K562 (cell line): ENCODE results near the gene PSMC2. TPM values are rescaled to one million over a fixed set of nuclear protein-coding genes. Genes with fewer than 3 reads are reported as not detected.

Experiments
- ATAC-seq: fragments of 200-7000 bp; cut with Tn5 transposase; 3 replicates; pipeline ENCODE4 v1.9.1; 2020; ENCODE audit warnings: moderate library complexity
- BruUV-seq: library from RNA; stranded (reverse); fragments of 400-500 nt; replicated peaks from 2 replicates; lab custom pipeline; 2021; lab: Mats Ljungman, UMichigan
- CTCF ChIA-PET: fragments of 300-600 bp; formaldehyde crosslinking; extraction: SDS; loops from one replicate; lab custom pipeline; 2021; ENCODE audit warnings: low intra/inter-chr PET ratio; lab: Yijun Ruan, JAX
- POLR2A ChIA-PET: fragments of 300-600, 350-650 bp; sonication (Branson Sonifier 250); formaldehyde crosslinking; extraction: SDS; loops from one replicate; lab custom pipeline; 2021; ENCODE audit warnings: antibody characterized with exemption, inconsistent platforms; lab: Yijun Ruan, JAX
- DNase-seq, 4 experiments: peaks; one replicate each; pipeline versions ENCODE4 v3.0.0 to v3.0.0-alpha.2; 2011 to 2018; ENCODE audit warnings: low spot score in 3 of 4, mixed read lengths in 3 of 4; ENCODE audit errors: extremely low read depth in 1 of 4
- FAIRE-seq: peaks from 2 replicates; lab custom pipeline; 2011; peaks lifted over from hg19 to GRCh38; lab: Jason Lieb, UNC
- H2AFZ ChIP-seq: 2 replicates; pipeline ENCODE4 v1.6.0; 2011; ENCODE audit warnings: low read depth, low read length, control low read depth, inconsistent platforms
- H3K27ac ChIP-seq: fragments of 200-600 bp; 3 replicates; pipeline ENCODE4 v1.8.0; 2011; ENCODE audit warnings: low read depth, mild to moderate bottlenecking, control low read depth, inconsistent platforms, low read length, moderate library complexity, mixed read lengths; ENCODE audit errors: extremely low read depth
- H3K27me3 ChIP-seq, 2 experiments: fragments of 300-600 bp in 1 of 2; 2 replicates in 1 of 2; 3 replicates in 1 of 2; pipeline versions ENCODE4 v1.6.0 to v1.8.0; 2011; ENCODE audit warnings: inconsistent platforms in 2 of 2, low read length in 2 of 2, mild to moderate bottlenecking in 1 of 2, mixed read lengths in 1 of 2, moderate library complexity in 1 of 2; ENCODE audit not compliant: control insufficient read depth in 2 of 2, insufficient read depth in 2 of 2
- H3K36me3 ChIP-seq: fragments of 300-600 bp; 3 replicates; pipeline ENCODE4 v1.8.0; 2011; ENCODE audit warnings: mild to moderate bottlenecking, low read length, inconsistent platforms; ENCODE audit not compliant: control insufficient read depth, insufficient read depth
- H3K4me1 ChIP-seq, 2 experiments: fragments of 200-600 bp in 1 of 2; replicated peaks in 1 of 2; 2 replicates in 1 of 2; 3 replicates in 1 of 2; pipeline versions ENCODE4 v1.5.1 to v1.8.0; 2011; ENCODE audit warnings: inconsistent platforms in 2 of 2, low read length in 2 of 2, mild to moderate bottlenecking in 1 of 2, mixed read lengths in 1 of 2, moderate library complexity in 1 of 2; ENCODE audit not compliant: control insufficient read depth in 2 of 2, insufficient read depth in 2 of 2
- H3K4me2 ChIP-seq: 2 replicates; pipeline ENCODE4 v1.6.1; 2011; ENCODE audit warnings: low read length, control low read depth, inconsistent platforms, mixed read lengths; ENCODE audit not compliant: insufficient read depth
- H3K4me3 ChIP-seq: fragments of 200-600 bp; sonication (generic), shearing (Covaris generic); 2 replicates; pipeline ENCODE4 v1.5.1; 2016; ENCODE audit warnings: control low read depth, inconsistent platforms
- H3K79me2 ChIP-seq: fragments of 200-600 bp; 3 replicates; pipeline ENCODE4 v1.8.0; 2011; ENCODE audit warnings: low read length, inconsistent platforms; ENCODE audit not compliant: control insufficient read depth, insufficient read depth
- H3K9ac ChIP-seq, 2 experiments: 2 replicates each; pipeline versions ENCODE4 v1.6.0 to v1.6.1; 2011; ENCODE audit warnings: low read depth in 2 of 2, low read length in 2 of 2, control low read depth in 1 of 2, inconsistent platforms in 1 of 2, mild to moderate bottlenecking in 1 of 2, mixed read lengths in 1 of 2; ENCODE audit not compliant: insufficient read depth in 1 of 2
- H3K9me1 ChIP-seq: one replicate; pipeline ENCODE4 v1.6.0; 2011; ENCODE audit warnings: inconsistent platforms, mild to moderate bottlenecking, low read length, moderate library complexity; ENCODE audit not compliant: control insufficient read depth, insufficient read depth
- H3K9me3 ChIP-seq: replicated peaks from 2 replicates; pipeline ENCODE4 v1.5.1; 2011; ENCODE audit warnings: low read depth, low read length, inconsistent platforms; ENCODE audit not compliant: control insufficient read depth, insufficient read depth
- H4K20me1 ChIP-seq: replicated peaks from 2 replicates; pipeline ENCODE4 v1.6.1; 2011; ENCODE audit warnings: low read length, inconsistent platforms, mixed read lengths; ENCODE audit not compliant: control insufficient read depth, insufficient read depth
- GTF2A2 ChIP-seq: IDR thresholded peaks from 2 replicates; pipeline ENCODE4 v1.6.1; 2016; ENCODE audit warnings: mild to moderate bottlenecking, missing genetic modification characterization, missing compliant biosample characterization
- MLLT1 ChIP-seq, 2 experiments: fragments of 450-650 bp; IDR thresholded peaks; 2 replicates each; pipeline ENCODE4 v1.6.1; 2016
- NR1H2 ChIP-seq: sonication (generic); formaldehyde crosslinking; IDR thresholded peaks from 2 replicates; pipeline ENCODE4 v1.4.0; 2020; ENCODE audit warnings: mild to moderate bottlenecking, missing genetic modification reagents
- VEZF1 ChIP-seq: fragments of 200-800 bp; sonication (Bioruptor generic); IDR thresholded peaks from 2 replicates; pipeline ENCODE4 v1.6.1; 2017; ENCODE audit warnings: missing genetic modification characterization, missing compliant biosample characterization
- ZNF239 ChIP-seq: fragments of 250-450 bp; sonication (Bioruptor Pico); IDR thresholded peaks from 2 replicates; pipeline ENCODE4 v1.4.0; 2020; ENCODE audit warnings: mild to moderate bottlenecking
- ZNF253 ChIP-seq: fragments of 250-450 bp; sonication (Bioruptor Pico); conservative IDR thresholded peaks from 2 replicates; pipeline ENCODE4 v1.6.1; 2021; ENCODE audit warnings: mild to moderate bottlenecking
- ZNF316 ChIP-seq: fragments of 450-650 bp; IDR thresholded peaks from 2 replicates; pipeline ENCODE4 v1.6.1; 2016
- WGBS: fragments of 100-300 bp; shearing (Covaris generic); methylation state at CpG from one replicate; pipeline ENCODE4 v1.1.6; 2016; ENCODE audit warnings: low coverage, mixed read lengths; ENCODE audit not compliant: insufficient coverage; ENCODE audit errors: missing lambda C conversion rate; 5-methylcytosine and 5-hydroxymethylcytosine counted together
- in situ Hi-C: fragments of 300-500 bp; cut with MboI; formaldehyde crosslinking; loops from 4 replicates; pipeline ENCODE4 v1.15.0; 2018; ENCODE audit warnings: inconsistent platforms, mixed read lengths
- intact Hi-C: fragments of 100-400 bp; cut with micrococcal nuclease; formaldehyde crosslinking; loops from 2 replicates; pipeline ENCODE4 v1.14.2; 2022
- polyA plus RNA-seq, 8 experiments: library from polyadenylated mRNA; depleted of rRNA in 4 of 8; stranded (reverse) in 5 of 8; unstranded in 3 of 8; fragments of >200 nt; fragmentation: Nextera tagmentation in 2 of 8; fragmentation: Illumina TruSeq in 1 of 8; extraction: Ambion mirVana in 2 of 8; extraction: Trizol in 1 of 8; gene quantifications; 2 replicates each; pipeline versions ENCODE4 v1.2.1 to v1.2.3, GENCODE V29; 2011 to 2014; ENCODE audit warnings: inconsistent platforms in 1 of 8, missing spikeins in 1 of 8
- total RNA-seq, 7 experiments: library from RNA; depleted of rRNA in 6 of 7; stranded (reverse); fragments of >200 nt in 6 of 7; fragmentation: Illumina TruSeq in 2 of 7; extraction: Trizol in 2 of 7; gene quantifications; 2 replicates each; pipeline versions ENCODE4 v1.2.1 to v1.2.3, GENCODE V29; 2011 to 2021; ENCODE audit warnings: low replicate concordance in 1 of 7

Gene PSMC2
- total and polyA plus RNA-seq, 9 of the 15 experiments (the other 6 are each of a cell fraction or from before 2014, with no cell fraction given): 316 to 1,105 (median 511) TPM

GRCh38 chr7:103297837-103298179 is 49.6 kb upstream of the PSMC2 start:
- in situ Hi-C loops (loop anchor here (5.0 kb wide), 1 partner anchor 109 kb away; no protein-coding TSS in a partner anchor), intact Hi-C loops (loop anchor here (1.0 to 5.0 kb wide), 2 partner anchors 49 to 109 kb away; partner anchors contain the start of gene PSMC2)
- Histone ChIP-seq H3K36me3 (peaks cover 41% of the 10 kb centered on the region), H3K27ac (peak overlapping the region; percentile 80), H3K9ac (peak overlapping the region; percentile 75 to 96), H2AFZ (peak overlapping the region; percentile 63), H3K4me1 (peaks cover 3 to 6% of the 10 kb centered on the region in 2 experiments; a peak in 4 of 5 replicates), H3K79me2 (peaks cover 24% of the 10 kb centered on the region), H3K4me2 (peak overlapping the region; percentile 83), H3K9me1 (no peaks in the 10 kb centered on the region), H3K9me3 (no peaks in the 10 kb centered on the region), H3K4me3 (peak overlapping the region; percentile 69), H3K27me3 (no peaks in the 10 kb centered on the region), H4K20me1 (no peaks in the 10 kb centered on the region)
- POLR2A ChIA-PET: interaction anchor here (0.7 to 1.9 kb wide), 3 partner anchors 12 to 34 kb away, joined by 3 to 7 read pairs (median 3); no protein-coding TSS in a partner anchor
- FAIRE-seq (no peak), ATAC-seq (no peak), DNase-seq (no peak)
- BruUV-seq: no TSS peak
- no peak for TF ChIP-seq GTF2A2 (tag)
- 0 out of 2 replicates have a peak, but pooled peaks have one; percentile 20 for TF ChIP-seq NR1H2 (CRISPR knock-in tag)
- no peak for TF ChIP-seq ZNF239 (CRISPR knock-in tag)
- no peak for TF ChIP-seq ZNF253 (CRISPR knock-in tag)
- TF ChIP-seq ZNF316: peak; percentile 35; the same call in 1 of the 2 replicates
- TF ChIP-seq MLLT1 (IDR thresholded peaks at IDR 0.05): 0 out of 4 replicates have a peak, but pooled peaks of 1 of the 2 experiments have one; percentile 10
- TF ChIP-seq VEZF1: 0 out of 2 replicates have a peak, but pooled peaks have one; percentile 2
- CTCF ChIA-PET: interaction anchor here (0.6 to 1.8 kb wide), 7 partner anchors 47 to 861 kb away, joined by 3 to 18 read pairs (median 3); partner anchors contain the start of gene DNAJC2
- 0% methylated on average over 7 of the region's 7 CpGs for WGBS
